ENCODE data around the gene GRID2.

The GRID2 gene

GRCh38 chr4:92357966-92358365 lies 54.2 kb downstream of the GRID2 start:
- Histone ChIP-seq H2BK5ac (ENCODE audit: low read length) (no peak overlapping the region), H2BK15ac (ENCODE audit: low read length) (no peak overlapping the region), H4K8ac (ENCODE audit: low read depth, low read length) (no peak overlapping the region), H2AK5ac (ENCODE audit: low read depth, low read length) (no peak overlapping the region), H3K4ac (ENCODE audit: low read length) (no peak overlapping the region), H2BK12ac (ENCODE audit: low read length) (no peak overlapping the region), H4K91ac (ENCODE audit: low read depth, low read length, poor library complexity) (no peak overlapping the region), H2AFZ (ENCODE audit: low read length) (no peak overlapping the region), H3K14ac (ENCODE audit: low read length) (no peak overlapping the region), H3K4me1 (ENCODE audit: control insufficient read depth in 2 of 2, insufficient read depth in 1 of 2, low read depth in 1 of 2, low read length in 2 of 2) (no peaks in the 10 kb centered on the region), H3K9me3 (replicated peaks in 1 of 2; ENCODE audit: control insufficient read depth in 2 of 2, insufficient read depth in 1 of 2, low read depth in 1 of 2, low read length in 2 of 2) (no peaks in the 10 kb centered on the region), H3K4me2 (ENCODE audit: insufficient read depth, low read length, poor library complexity, severe bottlenecking) (no peak overlapping the region), H3K79me1 (ENCODE audit: low read depth, low read length) (no peaks in the 10 kb centered on the region), H3K9ac (ENCODE audit: low read depth, low read length, poor library complexity) (no peak overlapping the region), H2BK120ac (ENCODE audit: low read depth, low read length) (no peak overlapping the region), H3K36me3 (replicated peaks in 1 of 2; ENCODE audit: control insufficient read depth in 2 of 2, insufficient read depth in 2 of 2, low read length in 2 of 2) (no peaks in the 10 kb centered on the region), H3K23ac (ENCODE audit: low read depth, low read length, poor library complexity) (no peak overlapping the region), H3K18ac (ENCODE audit: low read length) (no peak overlapping the region), H3K4me3 (ENCODE audit: low read length in 2 of 2) (no peak overlapping the region), H3K27ac (replicated peaks; ENCODE audit: low read length) (no peak overlapping the region), H3K27me3 (ENCODE audit: control insufficient read depth in 3 of 3, insufficient read depth in 3 of 3, low read depth in 1 of 3, low read length in 3 of 3) (no peaks in the 10 kb centered on the region)
- no peak for DNase-seq (ENCODE audit: low spot score)
- no CpG with 5 or more reads among the region's 2 CpGs for WGBS, 2 donors (ENCODE audit: extremely low coverage in 2 of 2, insufficient read length in 2 of 2, insufficient replicate concordance in 1 of 2)

DNA sequence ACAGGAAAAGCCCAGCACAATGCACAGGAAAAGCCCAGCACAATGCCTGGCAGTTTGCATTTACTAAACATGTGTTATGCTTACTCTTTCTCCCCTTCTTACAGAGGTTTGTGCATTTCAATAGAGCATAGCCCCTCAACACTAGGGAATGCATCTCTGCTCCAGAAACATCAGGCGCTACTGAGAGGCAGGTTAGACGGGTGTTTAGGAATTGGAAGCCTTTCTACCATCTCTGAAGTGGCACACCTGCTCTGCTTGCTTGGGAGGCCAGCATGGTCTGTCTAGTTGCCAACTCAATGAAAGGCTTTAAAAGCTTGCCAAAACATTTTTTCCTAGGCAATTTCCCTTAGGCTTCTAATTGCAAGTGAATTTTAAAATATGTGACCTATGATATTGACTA lies 55.7 kb downstream of the GRID2 start:
- H3K4ac ChIP-seq (ENCODE audit: low read length) = no peak overlapping the region
- no peak overlapping the region for H3K9ac ChIP-seq (ENCODE audit: low read depth, low read length, poor library complexity)
- H2BK120ac ChIP-seq (ENCODE audit: low read depth, low read length) = no peak overlapping the region
- H2AFZ ChIP-seq (ENCODE audit: low read length) = no peak overlapping the region
- no peak overlapping the region for H3K4me2 ChIP-seq (ENCODE audit: insufficient read depth, low read length, poor library complexity, severe bottlenecking)
- H3K27me3 ChIP-seq (ENCODE audit: control insufficient read depth in 3 of 3, insufficient read depth in 3 of 3, low read depth in 1 of 3, low read length in 3 of 3) = no peaks in the 10 kb centered on the region
- no peak overlapping the region for H3K14ac ChIP-seq (ENCODE audit: low read length)
- H3K4me1 ChIP-seq (ENCODE audit: control insufficient read depth in 2 of 2, insufficient read depth in 1 of 2, low read depth in 1 of 2, low read length in 2 of 2) = no peaks in the 10 kb centered on the region
- no peak overlapping the region for H2BK12ac ChIP-seq (ENCODE audit: low read length)
- no peak overlapping the region for H2BK5ac ChIP-seq (ENCODE audit: low read length)
- WGBS, 2 donors (ENCODE audit: extremely low coverage in 2 of 2, insufficient read length in 2 of 2, insufficient replicate concordance in 1 of 2) = no CpG with 5 or more reads among the region's 2 CpGs
- H3K18ac ChIP-seq (ENCODE audit: low read length) = no peak overlapping the region
- no peak overlapping the region for H2BK15ac ChIP-seq (ENCODE audit: low read length)
- no peak for DNase-seq (ENCODE audit: low spot score)
- H4K8ac ChIP-seq (ENCODE audit: low read depth, low read length) = no peak overlapping the region
- no peaks in the 10 kb centered on the region for H3K9me3 ChIP-seq (replicated peaks in 1 of 2; ENCODE audit: control insufficient read depth in 2 of 2, insufficient read depth in 1 of 2, low read depth in 1 of 2, low read length in 2 of 2)
- H3K79me1 ChIP-seq (ENCODE audit: low read depth, low read length) = no peaks in the 10 kb centered on the region
- no peak overlapping the region for H2AK5ac ChIP-seq (ENCODE audit: low read depth, low read length)
- H4K91ac ChIP-seq (ENCODE audit: low read depth, low read length, poor library complexity) = no peak overlapping the region
- H3K23ac ChIP-seq (ENCODE audit: low read depth, low read length, poor library complexity) = no peak overlapping the region
- no peak overlapping the region for H3K4me3 ChIP-seq (ENCODE audit: low read length in 2 of 2)
- no peaks in the 10 kb centered on the region for H3K36me3 ChIP-seq (replicated peaks in 1 of 2; ENCODE audit: control insufficient read depth in 2 of 2, insufficient read depth in 2 of 2, low read length in 2 of 2)
- no peak overlapping the region for H3K27ac ChIP-seq (replicated peaks; ENCODE audit: low read length)

- no peak overlapping the region for H2AK5ac ChIP-seq (ENCODE audit: low read depth, low read length)
- no peak overlapping the region for H2BK12ac ChIP-seq (ENCODE audit: low read length)
- H3K79me1 ChIP-seq (ENCODE audit: low read depth, low read length) = no peaks in the 10 kb centered on the region
- no peaks in the 10 kb centered on the region for H3K9me3 ChIP-seq (replicated peaks in 1 of 2; ENCODE audit: control insufficient read depth in 2 of 2, insufficient read depth in 1 of 2, low read depth in 1 of 2, low read length in 2 of 2)
- H3K4ac ChIP-seq (ENCODE audit: low read length) = no peak overlapping the region
- H2BK15ac ChIP-seq (ENCODE audit: low read length) = no peak overlapping the region
- no peaks in the 10 kb centered on the region for H3K4me1 ChIP-seq (ENCODE audit: control insufficient read depth in 2 of 2, insufficient read depth in 1 of 2, low read depth in 1 of 2, low read length in 2 of 2)
- no peak overlapping the region for H3K4me2 ChIP-seq (ENCODE audit: insufficient read depth, low read length, poor library complexity, severe bottlenecking)
- H2AFZ ChIP-seq (ENCODE audit: low read length) = no peak overlapping the region
- no peak for DNase-seq (ENCODE audit: low spot score)
- no peak overlapping the region for H3K14ac ChIP-seq (ENCODE audit: low read length)
- H3K23ac ChIP-seq (ENCODE audit: low read depth, low read length, poor library complexity) = no peak overlapping the region
- H3K36me3 ChIP-seq (replicated peaks in 1 of 2; ENCODE audit: control insufficient read depth in 2 of 2, insufficient read depth in 2 of 2, low read length in 2 of 2) = no peaks in the 10 kb centered on the region
- H3K9ac ChIP-seq (ENCODE audit: low read depth, low read length, poor library complexity) = no peak overlapping the region
- H3K27ac ChIP-seq (replicated peaks; ENCODE audit: low read length) = no peak overlapping the region
- H2BK120ac ChIP-seq (ENCODE audit: low read depth, low read length) = no peak overlapping the region
- no peak overlapping the region for H4K91ac ChIP-seq (ENCODE audit: low read depth, low read length, poor library complexity)
- H4K8ac ChIP-seq (ENCODE audit: low read depth, low read length) = no peak overlapping the region
- no peak overlapping the region for H2BK5ac ChIP-seq (ENCODE audit: low read length)
- no peak overlapping the region for H3K18ac ChIP-seq (ENCODE audit: low read length)
- no peak overlapping the region for H3K4me3 ChIP-seq (ENCODE audit: low read length in 2 of 2)
- H3K27me3 ChIP-seq (ENCODE audit: control insufficient read depth in 3 of 3, insufficient read depth in 3 of 3, low read depth in 1 of 3, low read length in 3 of 3) = no peaks in the 10 kb centered on the region
Measured at GRCh38 chr4:92362028-92362427, 58.3 kb downstream of the GRID2 start.

- H3K36me3 ChIP-seq (replicated peaks in 1 of 2; ENCODE audit: control insufficient read depth in 2 of 2, insufficient read depth in 2 of 2, low read length in 2 of 2) = no peaks in the 10 kb centered on the region
- no peak overlapping the region for H2BK12ac ChIP-seq (ENCODE audit: low read length)
- no peak overlapping the region for H3K4me3 ChIP-seq (ENCODE audit: low read length in 2 of 2)
- no peak overlapping the region for H3K27ac ChIP-seq (replicated peaks; ENCODE audit: low read length)
- no peak overlapping the region for H2AFZ ChIP-seq (ENCODE audit: low read length)
- no peak overlapping the region for H2AK5ac ChIP-seq (ENCODE audit: low read depth, low read length)
- H4K91ac ChIP-seq (ENCODE audit: low read depth, low read length, poor library complexity) = no peak overlapping the region
- no peak overlapping the region for H3K4ac ChIP-seq (ENCODE audit: low read length)
- no peaks in the 10 kb centered on the region for H3K9me3 ChIP-seq (replicated peaks in 1 of 2; ENCODE audit: control insufficient read depth in 2 of 2, insufficient read depth in 1 of 2, low read depth in 1 of 2, low read length in 2 of 2)
- no peaks in the 10 kb centered on the region for H3K27me3 ChIP-seq (ENCODE audit: control insufficient read depth in 3 of 3, insufficient read depth in 3 of 3, low read depth in 1 of 3, low read length in 3 of 3)
- no peak overlapping the region for H2BK120ac ChIP-seq (ENCODE audit: low read depth, low read length)
- no peak overlapping the region for H2BK15ac ChIP-seq (ENCODE audit: low read length)
- no peak overlapping the region for H3K14ac ChIP-seq (ENCODE audit: low read length)
- H3K18ac ChIP-seq (ENCODE audit: low read length) = no peak overlapping the region
- no CpG with 5 or more reads among the region's 4 CpGs for WGBS, 2 donors (ENCODE audit: extremely low coverage in 2 of 2, insufficient read length in 2 of 2, insufficient replicate concordance in 1 of 2)
- DNase-seq (ENCODE audit: low spot score) = no peak
- H3K23ac ChIP-seq (ENCODE audit: low read depth, low read length, poor library complexity) = no peak overlapping the region
- no peaks in the 10 kb centered on the region for H3K79me1 ChIP-seq (ENCODE audit: low read depth, low read length)
- no peak overlapping the region for H4K8ac ChIP-seq (ENCODE audit: low read depth, low read length)
- no peak overlapping the region for H3K4me2 ChIP-seq (ENCODE audit: insufficient read depth, low read length, poor library complexity, severe bottlenecking)
- no peak overlapping the region for H2BK5ac ChIP-seq (ENCODE audit: low read length)
- H3K4me1 ChIP-seq (ENCODE audit: control insufficient read depth in 2 of 2, insufficient read depth in 1 of 2, low read depth in 1 of 2, low read length in 2 of 2) = no peaks in the 10 kb centered on the region
- H3K9ac ChIP-seq (ENCODE audit: low read depth, low read length, poor library complexity) = no peak overlapping the region
Measured at GRCh38 chr4:92368653-92369052, 64.9 kb downstream of the GRID2 start.

Measured in neuronal stem cell (in vitro differentiated cells).